NCI-H146 (cell line): ENCODE results near the gene PDE6A.
A peak's percentile ranks its signal among the peaks of the same experiment; 100 is the strongest.

ENCODE experiments used
- DNase-seq: peaks from one replicate; lab custom pipeline; 2025; lab: John Stamatoyannopoulos, UW

PDE6A gene

DNA sequence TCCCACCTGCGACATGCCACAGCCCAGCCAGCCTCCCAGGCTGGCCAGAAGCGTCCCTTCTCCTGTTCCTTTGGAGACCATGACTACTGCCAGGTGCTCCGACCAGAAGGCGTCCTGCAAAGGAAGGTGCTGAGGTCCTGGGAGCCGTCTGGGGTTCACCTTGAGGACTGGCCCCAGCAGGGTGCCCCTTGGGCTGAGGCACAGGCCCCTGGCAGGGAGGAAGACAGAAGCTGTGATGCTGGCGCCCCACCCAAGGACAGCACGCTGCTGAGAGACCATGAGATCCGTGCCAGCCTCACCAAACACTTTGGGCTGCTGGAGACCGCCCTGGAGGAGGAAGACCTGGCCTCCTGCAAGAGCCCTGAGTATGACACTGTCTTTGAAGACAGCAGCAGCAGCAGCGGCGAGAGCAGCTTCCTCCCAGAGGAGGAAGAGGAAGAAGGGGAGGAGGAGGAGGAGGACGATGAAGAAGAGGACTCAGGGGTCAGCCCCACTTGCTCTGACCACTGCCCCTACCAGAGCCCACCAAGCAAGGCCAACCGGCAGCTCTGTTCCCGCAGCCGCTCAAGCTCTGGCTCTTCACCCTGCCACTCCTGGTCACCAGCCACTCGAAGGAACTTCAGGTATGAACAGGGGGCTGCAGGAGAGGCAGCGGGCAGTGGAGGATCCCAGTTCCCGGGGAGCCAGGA is 108.0 kb downstream of the PDE6A start:
- DNase-seq: no peak

GRCh38 chr5:149834246-149834855 is 110.2 kb downstream of the PDE6A start:
- peak; percentile 58 for DNase-seq

DNA sequence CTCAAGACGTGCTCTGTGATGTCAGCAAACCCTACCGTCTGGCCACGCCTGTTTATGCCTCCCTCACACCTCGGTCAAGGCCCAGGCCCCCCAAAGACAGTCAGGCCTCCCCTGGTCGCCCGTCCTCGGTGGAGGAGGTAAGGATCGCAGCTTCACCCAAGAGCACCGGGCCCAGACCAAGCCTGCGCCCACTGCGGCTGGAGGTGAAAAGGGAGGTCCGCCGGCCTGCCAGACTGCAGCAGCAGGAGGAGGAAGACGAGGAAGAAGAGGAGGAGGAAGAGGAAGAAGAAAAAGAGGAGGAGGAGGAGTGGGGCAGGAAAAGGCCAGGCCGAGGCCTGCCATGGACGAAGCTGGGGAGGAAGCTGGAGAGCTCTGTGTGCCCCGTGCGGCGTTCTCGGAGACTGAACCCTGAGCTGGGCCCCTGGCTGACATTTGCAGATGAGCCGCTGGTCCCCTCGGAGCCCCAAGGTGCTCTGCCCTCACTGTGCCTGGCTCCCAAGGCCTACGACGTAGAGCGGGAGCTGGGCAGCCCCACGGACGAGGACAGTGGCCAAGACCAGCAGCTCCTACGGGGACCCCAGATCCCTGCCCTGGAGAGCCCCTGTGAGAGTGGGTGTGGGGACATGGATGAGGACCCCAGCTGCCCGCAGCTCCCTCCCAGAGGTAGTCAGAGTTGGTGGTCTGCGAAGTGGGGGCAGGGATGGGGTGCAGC is 111.3 kb downstream of the PDE6A start:
- DNase-seq: no peak

DNA sequence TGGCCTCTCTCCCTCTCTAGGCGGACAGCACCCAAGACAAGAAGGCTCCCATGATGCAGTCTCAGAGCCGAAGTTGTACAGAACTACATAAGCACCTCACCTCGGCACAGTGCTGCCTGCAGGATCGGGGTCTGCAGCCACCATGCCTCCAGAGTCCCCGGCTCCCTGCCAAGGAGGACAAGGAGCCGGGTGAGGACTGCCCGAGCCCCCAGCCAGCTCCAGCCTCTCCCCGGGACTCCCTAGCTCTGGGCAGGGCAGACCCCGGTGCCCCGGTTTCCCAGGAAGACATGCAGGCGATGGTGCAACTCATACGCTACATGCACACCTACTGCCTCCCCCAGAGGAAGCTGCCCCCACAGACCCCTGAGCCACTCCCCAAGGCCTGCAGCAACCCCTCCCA is 112.0 kb downstream of the PDE6A start:
- DNase-seq: no peak

DNA sequence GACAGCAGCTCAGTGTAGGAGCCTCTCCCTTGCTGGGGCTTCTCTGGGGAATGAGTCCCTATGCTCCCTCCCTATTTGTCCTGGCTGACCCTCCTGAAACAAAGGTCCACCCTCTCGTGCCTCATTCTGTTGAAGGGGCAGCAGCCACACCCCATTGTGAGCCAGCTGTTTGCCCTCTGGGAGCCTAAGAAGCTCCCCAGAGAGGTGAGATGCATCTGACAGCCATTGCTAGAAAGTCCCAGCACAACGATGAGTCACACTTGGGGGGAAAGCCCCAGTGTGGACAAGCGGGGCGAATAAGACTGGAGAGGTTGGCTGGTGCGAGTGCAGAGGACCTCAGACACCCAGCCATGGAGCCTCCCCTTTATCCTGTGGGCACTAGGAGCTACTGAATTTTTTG is 113.1 kb downstream of the PDE6A start:
- DNase-seq: no peak

DNA sequence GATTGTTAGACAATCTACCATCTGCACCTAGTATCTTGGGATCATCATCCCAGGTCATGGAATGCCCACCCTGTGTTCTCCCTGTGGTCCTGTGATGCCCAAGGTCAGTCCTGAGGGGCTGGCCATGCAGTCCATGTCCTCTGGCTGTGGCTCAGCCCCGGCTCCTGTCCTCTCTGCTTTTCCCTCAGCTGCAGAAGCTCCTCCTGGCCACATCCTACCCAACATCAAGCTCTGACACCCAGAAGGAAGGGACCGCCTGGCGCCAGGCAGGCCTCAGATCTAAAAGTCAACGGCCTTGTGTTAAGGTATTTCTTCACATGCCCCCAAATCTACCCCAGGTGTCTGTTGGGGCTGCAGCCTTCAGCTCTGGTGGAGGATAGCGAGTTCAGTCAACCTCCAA is 114.0 kb downstream of the PDE6A start:
- no peak for DNase-seq

- no peak for DNase-seq
Measured at GRCh38 chr5:149829954-149830353, 114.6 kb downstream of the PDE6A start.

DNA sequence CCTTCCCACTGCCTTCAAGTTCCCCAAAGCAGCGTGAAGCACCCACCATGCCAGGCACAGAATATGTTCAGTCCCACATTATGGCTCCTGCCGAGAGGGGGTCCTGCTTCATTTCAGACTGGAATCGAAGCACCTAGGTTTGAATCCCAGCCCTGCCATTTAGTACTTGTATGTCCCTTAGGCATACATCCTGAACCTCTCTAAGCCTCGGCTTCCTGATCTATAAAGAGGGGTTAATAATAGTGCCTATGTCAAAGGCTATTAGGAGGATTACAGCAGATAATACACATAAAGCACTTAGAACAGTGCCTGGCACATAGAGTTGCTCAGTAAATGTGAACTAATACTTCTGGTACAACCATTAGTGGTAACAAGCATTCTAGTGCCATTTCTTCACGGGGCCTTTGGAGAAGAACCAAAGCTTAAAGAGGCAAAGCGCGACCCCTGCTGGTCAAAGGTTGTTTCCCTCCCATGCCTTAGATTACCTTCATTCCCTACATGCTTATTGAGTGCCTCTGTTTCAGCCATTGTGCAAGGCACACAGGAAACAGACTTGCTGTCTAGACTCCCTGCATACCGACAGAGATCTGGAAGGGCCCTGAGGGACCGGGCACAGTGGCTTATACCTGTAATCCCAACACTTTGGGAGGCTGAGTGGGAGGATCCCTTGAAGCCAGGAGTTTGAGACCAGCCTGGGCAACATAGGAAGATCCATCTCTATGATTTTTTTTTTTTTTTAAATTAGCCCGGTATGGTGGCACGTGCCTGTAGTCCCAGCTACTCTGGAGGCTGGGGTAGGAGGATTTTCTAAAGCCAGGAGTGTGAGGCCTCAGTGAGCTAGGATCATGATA is 116.2 kb downstream of the PDE6A start:
- peak; percentile 73 for DNase-seq

DNA sequence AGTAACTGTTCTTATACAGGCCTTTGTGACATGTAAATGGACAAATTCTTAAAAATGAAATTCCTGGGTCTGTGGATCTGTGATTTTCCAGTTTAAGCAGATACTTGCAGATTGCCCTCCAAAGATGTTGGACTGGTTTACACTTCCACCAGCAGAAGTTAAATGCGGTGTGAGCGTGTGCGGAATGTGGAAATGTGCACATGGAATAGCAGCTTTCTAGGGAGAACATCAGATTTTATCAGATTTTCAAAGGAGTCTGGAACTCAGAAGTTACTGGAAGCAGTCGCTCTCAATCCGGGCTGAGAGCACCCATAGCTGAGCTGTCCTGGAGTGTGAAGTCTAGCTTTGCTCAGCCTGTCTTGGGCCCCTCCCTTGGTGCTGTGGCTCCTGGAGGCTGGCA is 117.0 kb downstream of the PDE6A start:
- no peak for DNase-seq

DNA sequence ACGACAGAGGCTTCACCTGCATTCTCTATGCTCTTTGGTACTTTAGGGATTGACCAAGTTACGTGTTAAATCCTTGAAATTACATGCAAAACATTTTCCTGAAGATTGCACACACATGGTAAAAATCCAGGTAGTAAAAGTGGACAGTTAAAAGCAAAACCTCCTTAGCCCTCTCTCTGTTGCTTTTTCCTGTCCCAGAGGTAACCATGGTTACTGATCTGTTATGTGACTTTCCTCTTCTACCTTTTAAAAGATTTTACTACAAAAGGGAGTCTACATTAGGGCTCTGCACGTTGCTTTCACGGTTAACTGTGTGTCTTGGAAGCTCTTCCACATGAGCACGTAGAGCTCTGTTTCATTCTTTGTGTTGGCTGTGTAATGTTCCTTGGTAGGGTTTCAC is 117.5 kb downstream of the PDE6A start:
- DNase-seq: no peak

DNA sequence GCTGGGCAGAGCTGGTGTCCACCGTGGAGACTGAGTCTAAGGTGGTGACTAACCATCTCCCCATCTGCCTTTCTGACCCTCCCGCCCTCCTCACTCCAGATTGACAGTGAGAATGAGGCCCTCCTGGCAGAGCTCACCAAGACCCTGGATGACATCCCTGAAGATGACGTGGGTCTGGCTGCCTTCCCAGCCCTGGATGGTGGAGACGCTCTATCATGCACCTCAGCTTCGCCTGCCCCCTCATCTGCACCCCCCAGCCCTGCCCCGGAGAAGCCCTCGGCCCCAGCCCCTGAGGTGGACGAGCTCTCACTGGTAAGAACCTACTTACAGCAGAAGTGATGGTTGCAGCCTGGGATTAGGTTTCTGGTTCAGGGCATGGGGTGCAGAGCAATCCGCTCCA is 118.0 kb downstream of the PDE6A start:
- DNase-seq: no peak

DNA sequence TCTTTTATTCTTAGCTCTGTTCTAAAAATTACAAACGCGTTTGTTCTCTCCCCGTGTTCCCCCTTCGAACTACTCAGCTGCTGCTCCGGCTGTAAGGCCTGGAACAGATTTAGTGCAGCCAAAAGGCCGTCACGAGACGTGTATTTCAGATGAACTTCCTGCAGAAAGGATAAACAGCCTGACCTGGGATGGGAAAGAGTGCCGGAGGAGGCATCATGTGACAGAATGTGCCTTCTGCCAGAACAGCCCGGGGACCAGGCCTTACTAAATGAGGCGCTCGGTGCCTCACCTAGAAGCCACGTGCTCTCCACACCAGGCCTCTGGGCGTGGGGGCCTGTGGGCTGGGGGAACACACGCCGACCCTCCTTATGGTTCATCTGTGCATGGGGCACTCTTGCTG is 119.7 kb downstream of the PDE6A start:
- no peak for DNase-seq

DNA sequence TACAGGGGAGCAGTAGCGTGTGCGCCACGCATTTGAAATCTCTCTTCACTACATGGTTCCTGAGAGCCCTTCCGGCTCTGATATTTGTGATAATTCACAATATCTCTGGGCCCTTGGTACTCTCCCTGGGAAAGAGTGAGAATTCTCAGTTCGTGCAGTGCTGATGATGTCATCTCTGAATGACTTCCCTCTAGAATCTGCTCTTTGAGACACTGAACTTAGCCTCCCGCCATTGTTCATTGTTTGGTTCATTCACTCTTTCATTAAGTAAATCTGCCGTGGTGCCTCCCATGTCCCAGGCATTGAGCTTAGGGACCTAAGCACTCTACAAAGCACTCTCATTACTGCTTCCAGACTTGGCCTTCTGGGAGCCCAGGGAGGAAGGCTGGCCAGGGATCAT is 120.5 kb downstream of the PDE6A start:
- DNase-seq: no peak

DNA sequence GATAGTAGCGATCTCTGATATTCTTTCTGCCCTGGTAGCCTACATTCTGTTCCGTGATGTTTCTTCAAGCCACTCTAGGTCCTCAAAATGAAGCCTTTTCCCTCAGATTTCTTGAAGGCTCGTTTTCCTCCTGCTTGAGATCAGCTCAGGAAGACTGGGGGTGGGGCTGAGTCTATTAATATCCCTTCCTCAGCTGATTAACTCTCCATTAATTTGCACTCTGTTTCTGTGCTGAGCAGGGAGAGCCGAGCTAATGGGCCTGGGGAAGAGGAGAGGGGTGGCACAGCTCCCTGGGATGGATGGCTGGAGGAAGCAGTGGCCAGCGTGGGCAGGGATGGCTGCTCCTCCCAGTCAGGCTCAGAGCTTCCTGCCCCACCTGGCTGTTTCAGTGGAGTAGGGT is 121.2 kb downstream of the PDE6A start:
- DNase-seq: no peak

GRCh38 chr5:149822301-149822700 is 122.3 kb downstream of the PDE6A start:
- DNase-seq: no peak

GRCh38 chr5:149820536-149821510 is 123.8 kb downstream of the PDE6A start:
- DNase-seq: no peak

- no peak for DNase-seq
Measured at GRCh38 chr5:149820012-149820411, 124.6 kb downstream of the PDE6A start.

DNA sequence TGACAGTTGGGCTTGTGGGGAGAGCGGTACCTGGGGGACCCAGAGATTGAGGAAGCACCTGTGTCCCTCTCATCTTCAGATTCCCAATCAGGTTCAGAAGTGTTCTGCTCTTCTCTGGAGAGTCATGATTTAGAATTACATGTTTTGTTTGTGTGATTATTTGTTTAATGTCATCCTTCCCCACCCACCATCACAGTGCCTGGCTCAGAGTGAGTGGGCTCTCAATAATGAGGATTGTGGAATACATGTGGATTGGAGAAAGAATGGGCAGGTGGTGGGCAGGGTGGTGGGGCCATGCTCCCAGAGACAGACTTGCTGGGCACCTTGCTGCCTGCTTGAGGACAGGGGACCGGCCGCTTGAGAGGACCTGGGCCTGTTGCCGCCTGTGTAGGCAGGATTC is 126.5 kb downstream of the PDE6A start:
- DNase-seq: no peak

DNA sequence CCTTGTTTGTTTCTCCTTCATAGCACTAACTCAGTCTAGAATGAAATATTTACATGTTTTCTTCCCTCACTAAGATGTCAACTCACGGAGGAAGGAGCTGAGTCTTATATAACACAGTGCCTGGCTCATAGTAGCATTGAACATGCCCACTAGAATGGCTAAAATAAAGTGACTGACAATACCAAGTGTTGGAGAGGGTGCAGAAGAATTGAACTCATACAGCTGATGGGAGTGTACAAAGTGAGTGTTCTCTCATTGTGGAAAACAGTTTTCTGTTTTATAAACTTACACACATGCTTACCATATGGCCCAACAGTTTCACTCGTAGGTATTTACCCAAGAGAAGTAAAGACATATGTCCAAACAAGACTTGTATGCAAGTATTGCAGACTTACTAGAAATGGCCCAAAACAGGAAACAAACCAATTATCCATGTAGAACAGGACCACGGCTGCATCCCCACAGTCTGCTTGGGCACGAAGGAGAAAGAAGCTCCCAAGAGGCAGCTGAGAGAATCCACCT is 127.0 kb downstream of the PDE6A start:
- no peak for DNase-seq

DNA sequence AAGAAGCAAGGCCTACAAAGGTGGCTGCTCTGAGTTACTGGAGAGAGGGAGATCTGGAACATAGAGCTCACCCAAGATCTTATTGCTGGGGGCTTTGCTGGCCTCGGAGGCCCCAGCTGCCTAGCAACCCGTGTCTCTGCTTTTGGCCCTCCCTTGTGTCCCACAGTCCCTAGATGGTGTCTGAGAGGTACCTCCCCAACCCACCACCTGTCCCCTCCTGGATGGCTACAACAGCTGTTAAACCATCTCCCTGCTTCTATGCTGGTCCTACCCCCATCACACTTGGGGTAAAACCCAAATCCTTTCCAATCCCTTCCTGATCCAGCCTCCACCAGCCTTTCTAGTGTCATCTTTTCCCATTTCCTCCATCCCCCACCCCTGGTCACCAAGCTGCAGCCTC is 127.9 kb downstream of the PDE6A start:
- DNase-seq: no peak

GRCh38 chr5:149811453-149811852 is 133.1 kb downstream of the PDE6A start:
- no peak for DNase-seq
